Esophagus squamous epithelium (tissue), 5 donors: ENCODE measurements around the gene NFKBIB. TPM values are rescaled to one million over a fixed set of nuclear protein-coding genes. Genes with fewer than 3 reads are reported as not detected.

Experiments
- DNase-seq: peaks from one replicate; lab custom pipeline; 2025; lab: John Stamatoyannopoulos, UW
- H3K27ac ChIP-seq, 4 donors: fragments of 200-600 bp; sonication (generic); one replicate each; pipeline ENCODE4 v1.5.1; 2016 to 2019; ENCODE audit warnings: mild to moderate bottlenecking in 1 of 4
- H3K27me3 ChIP-seq, 4 donors: fragments of 200-600 bp; sonication (generic); 1 replicate in 3 of 4; 2 replicates in 1 of 4; pipeline versions ENCODE4 v1.5.1 to v1.6.0; 2017 to 2021; ENCODE audit warnings: antibody characterized with exemption in 1 of 4
- H3K36me3 ChIP-seq, 3 donors: fragments of 200-600 bp; sonication (generic); one replicate each; pipeline ENCODE4 v1.5.1; 2016 to 2019
- H3K4me1 ChIP-seq, 3 donors: fragments of 200-600 bp; sonication (generic); one replicate each; pipeline ENCODE4 v1.5.1; 2017 to 2019
- H3K4me3 ChIP-seq, 4 donors: fragments of 200-600 bp; sonication (generic); 1 replicate in 3 of 4; 2 replicates in 1 of 4; pipeline ENCODE4 v1.5.1; 2016 to 2019; ENCODE audit warnings: mild to moderate bottlenecking in 2 of 4, moderate library complexity in 1 of 4
- H3K9me3 ChIP-seq, 3 donors: fragments of 200-600 bp; sonication (generic); one replicate each; pipeline ENCODE4 v1.5.1; 2016 to 2019
- CTCF ChIP-seq, 6 experiments: fragments of 450-650 bp in 4 of 6; fragments of 200-600 bp in 2 of 6; sonication (generic) in 2 of 6; IDR thresholded peaks; one replicate each; pipeline ENCODE4 v1.5.1; 2016 to 2019; ENCODE audit warnings: antibody characterized with exemption in 6 of 6, mild to moderate bottlenecking in 4 of 6, moderate library complexity in 4 of 6
- POLR2A ChIP-seq, 4 donors: fragments of 450-650 bp; IDR thresholded peaks; one replicate each; pipeline ENCODE4 v1.6.1; 2017; ENCODE audit warnings: antibody characterized with exemption in 4 of 4, mild to moderate bottlenecking in 4 of 4, moderate library complexity in 3 of 4
- WGBS, 2 donors: methylation state at CpG; one replicate each; pipeline ENCODE4 v1.1.5; 2018; 5-methylcytosine and 5-hydroxymethylcytosine counted together
- intact Hi-C: fragments of 100-400 bp; cut with DNase I; formaldehyde crosslinking; loops from one replicate; pipeline ENCODE4 v1.15.0; 2022
- total RNA-seq, 4 donors: library from RNA; depleted of rRNA; stranded (reverse); fragments of >200 nt; gene quantifications; one replicate each; pipeline ENCODE4 v1.1.0, GENCODE V29; 2016
- donor health status: DM: yes; HTN: yes; CAD: no.

Gene NFKBIB
- total RNA-seq, 4 donors from 2014 or later = 22.0 to 34.0 (median 26.7) TPM

- no peak for DNase-seq
- H3K9me3 ChIP-seq = no peaks in the 10 kb centered on the region
- H3K36me3 ChIP-seq = peaks cover 0 to 13% (median 0%) of the 10 kb centered on the region in 3 donors
- H3K4me3 ChIP-seq = peak overlapping the region; percentile 17 to 64 (median 40)
- TF ChIP-seq POLR2A (IDR thresholded peaks at IDR 0.05) = no peak
- TF ChIP-seq CTCF (IDR thresholded peaks at IDR 0.05) = no peak
- intact Hi-C loops = no loop called here
- no peaks in the 10 kb centered on the region for H3K27me3 ChIP-seq
- no peak overlapping the region for H3K27ac ChIP-seq
- H3K4me1 ChIP-seq = peaks cover 6 to 14% (median 10%) of the 10 kb centered on the region in 3 donors
- WGBS, 2 donors = 12 to 16% methylated on average over 31 to 38 of the region's 72 CpGs
These were observed 50.0 kb downstream of the NFKBIB start for GRCh38 chr19:38949580-38950367.

- Histone ChIP-seq H3K36me3 (peaks cover 0 to 8% (median 0%) of the 10 kb centered on the region in 3 donors), H3K9me3 (no peaks in the 10 kb centered on the region), H3K4me3 (no peak overlapping the region), H3K4me1 (peaks cover 6 to 14% (median 10%) of the 10 kb centered on the region in 3 donors), H3K27me3 (no peaks in the 10 kb centered on the region), H3K27ac (no peak overlapping the region)
- 75 to 86% methylated on average over 3 of the region's 3 CpGs for WGBS, 2 donors
- TF ChIP-seq CTCF (IDR thresholded peaks at IDR 0.05) (no peak), POLR2A (IDR thresholded peaks at IDR 0.05) (no peak)
- intact Hi-C loops = no loop called here
- DNase-seq = no peak
These were observed 51.4 kb downstream of the NFKBIB start for GRCh38 chr19:38951187-38951586.

- Histone ChIP-seq H3K27me3 (no peaks in the 10 kb centered on the region), H3K4me3 (no peak overlapping the region), H3K27ac (no peak overlapping the region), H3K9me3 (no peaks in the 10 kb centered on the region), H3K36me3 (peaks cover 0 to 6% (median 0%) of the 10 kb centered on the region in 3 donors), H3K4me1 (peaks cover 6 to 14% (median 10%) of the 10 kb centered on the region in 3 donors)
- DNase-seq = no peak
- intact Hi-C loops = no loop called here
- WGBS, 2 donors = 66 to 71% methylated on average over 11 to 13 of the region's 13 CpGs
- TF ChIP-seq POLR2A (IDR thresholded peaks at IDR 0.05) (no peak), CTCF (IDR thresholded peaks at IDR 0.05) (peak in 1 of 6 experiments; percentile 13)
These were observed 52.8 kb downstream of the NFKBIB start for GRCh38 chr19:38952395-38953165.

- 71 to 72% methylated on average over 4 of the region's 4 CpGs for WGBS, 2 donors
- TF ChIP-seq POLR2A (IDR thresholded peaks at IDR 0.05) (no peak), CTCF (IDR thresholded peaks at IDR 0.05) (no peak)
- H3K9me3 ChIP-seq = no peaks in the 10 kb centered on the region
- no peak overlapping the region for H3K4me3 ChIP-seq
- no peak overlapping the region for H3K27ac ChIP-seq
- peaks cover 0 to 9% (median 0%) of the 10 kb centered on the region in 3 donors for H3K36me3 ChIP-seq
- no peak for DNase-seq
- intact Hi-C loops = no loop called here
- H3K4me1 ChIP-seq = peaks cover 6 to 14% (median 10%) of the 10 kb centered on the region in 3 donors
- H3K27me3 ChIP-seq = no peaks in the 10 kb centered on the region
These were observed 53.9 kb downstream of the NFKBIB start for GRCh38 chr19:38953677-38954076.

- Histone ChIP-seq H3K9me3 (no peaks in the 10 kb centered on the region), H3K27ac (no peak overlapping the region), H3K27me3 (no peaks in the 10 kb centered on the region), H3K4me3 (no peak overlapping the region), H3K4me1 (no peaks in the 10 kb centered on the region), H3K36me3 (peaks cover 0 to 9% (median 0%) of the 10 kb centered on the region in 3 donors)
- TF ChIP-seq CTCF (IDR thresholded peaks at IDR 0.05) = no peak
- no peak for TF ChIP-seq POLR2A (IDR thresholded peaks at IDR 0.05)
- no peak for DNase-seq
- 86 to 88% methylated on average over 2 of the region's 2 CpGs for WGBS, 2 donors
- intact Hi-C loops = no loop called here
These were observed 56.5 kb downstream of the NFKBIB start for GRCh38 chr19:38956264-38956663.
